HTERT RPE-1 (cell line): ENCODE results near the gene ST8SIA3.

Experiments
- in situ Hi-C: fragments of 300-500 bp; cut with MboI; formaldehyde crosslinking; loops from 4 replicates; pipeline ENCODE4 v1.14.3; 2020; ENCODE audit warnings: low sequenced_read_pairs

ST8SIA3 gene, protein sequence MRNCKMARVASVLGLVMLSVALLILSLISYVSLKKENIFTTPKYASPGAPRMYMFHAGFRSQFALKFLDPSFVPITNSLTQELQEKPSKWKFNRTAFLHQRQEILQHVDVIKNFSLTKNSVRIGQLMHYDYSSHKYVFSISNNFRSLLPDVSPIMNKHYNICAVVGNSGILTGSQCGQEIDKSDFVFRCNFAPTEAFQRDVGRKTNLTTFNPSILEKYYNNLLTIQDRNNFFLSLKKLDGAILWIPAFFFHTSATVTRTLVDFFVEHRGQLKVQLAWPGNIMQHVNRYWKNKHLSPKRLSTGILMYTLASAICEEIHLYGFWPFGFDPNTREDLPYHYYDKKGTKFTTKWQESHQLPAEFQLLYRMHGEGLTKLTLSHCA

DNA sequence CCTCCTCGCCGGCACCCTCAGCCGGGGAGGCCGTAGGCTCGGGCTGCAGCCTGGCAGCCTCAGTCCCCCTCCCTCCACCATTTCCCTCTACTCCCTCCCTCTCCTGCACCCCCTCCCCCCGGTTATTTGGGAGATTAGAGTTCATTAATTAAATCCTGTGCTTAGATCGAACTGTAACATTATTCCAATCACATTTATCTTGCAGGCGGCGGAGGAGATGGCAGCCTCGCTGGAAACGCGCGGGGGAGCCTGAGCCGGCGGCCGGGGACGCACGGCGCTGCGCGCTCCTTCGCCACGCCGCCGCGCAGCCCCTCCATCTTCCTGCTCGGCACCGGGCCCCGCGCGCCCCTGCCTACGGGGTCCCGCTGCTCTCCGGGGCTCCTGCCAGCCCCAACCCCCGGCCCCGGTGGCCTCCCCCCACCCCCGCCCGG is at the start of gene ST8SIA3:
ST8SIA3 (plus strand) TSS at position 287 of the 431 bp plus-strand sequence. CDS start 290 bp downstream, outside the sequence.
- in situ Hi-C loops: no loop called here

DNA sequence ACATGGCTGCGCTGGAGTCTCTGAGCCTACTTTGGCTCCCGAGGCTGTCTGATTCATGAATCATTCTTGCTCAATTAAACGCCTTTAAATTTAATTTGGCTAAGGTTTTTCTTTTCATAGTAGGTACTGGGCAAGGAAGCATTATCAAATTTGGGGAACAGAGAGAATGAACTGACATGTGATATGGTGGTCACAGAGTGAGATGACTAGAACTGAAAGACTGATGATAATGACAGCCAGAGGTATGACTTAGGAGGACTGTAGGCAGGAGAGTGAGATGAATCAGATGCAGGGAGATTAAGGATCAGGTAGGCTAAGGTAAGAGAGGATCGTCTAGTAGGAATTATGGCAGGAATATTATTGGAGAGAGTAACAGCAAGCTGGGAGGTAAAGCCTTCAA is 40.9 kb upstream of the ST8SIA3 start:
- in situ Hi-C loops: no loop called here

DNA sequence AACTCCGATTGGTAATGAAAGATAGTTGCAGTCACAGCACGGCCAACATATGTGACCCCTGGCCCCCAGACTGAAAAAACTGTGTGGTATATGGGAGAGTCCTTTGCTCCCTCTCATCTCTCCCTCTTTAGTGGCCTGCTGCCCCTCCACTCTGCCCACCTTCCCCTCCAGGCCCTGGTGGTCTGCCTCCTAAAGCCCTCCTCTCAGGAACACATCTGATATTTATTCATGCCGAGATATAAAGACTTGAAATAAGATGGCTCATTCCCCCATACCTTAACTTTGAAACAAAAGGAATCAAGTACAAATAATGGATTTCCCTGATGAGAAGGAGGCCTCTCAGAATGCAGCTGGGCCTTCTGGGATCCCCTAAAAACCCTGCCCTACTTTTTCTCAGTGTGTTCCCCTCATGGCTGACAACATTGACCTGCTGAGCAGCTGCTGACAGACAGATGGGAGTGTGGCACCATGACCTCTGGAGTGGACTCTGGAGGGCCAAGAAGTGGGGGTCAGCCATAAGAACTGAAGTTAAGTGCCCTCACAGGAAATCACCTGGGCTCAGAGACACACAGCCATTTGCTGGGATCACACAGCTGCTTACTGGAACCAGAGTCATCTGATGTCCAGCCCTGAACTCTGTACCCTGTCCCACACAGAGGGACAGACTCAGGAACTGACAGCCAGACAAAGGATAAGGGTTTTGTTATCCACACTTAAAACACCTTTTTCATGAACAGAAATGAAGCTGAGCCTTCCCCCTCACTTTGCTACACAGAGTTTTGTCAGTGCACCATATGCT is 39.8 kb upstream of the ST8SIA3 start:
- in situ Hi-C loops: no loop called here

DNA sequence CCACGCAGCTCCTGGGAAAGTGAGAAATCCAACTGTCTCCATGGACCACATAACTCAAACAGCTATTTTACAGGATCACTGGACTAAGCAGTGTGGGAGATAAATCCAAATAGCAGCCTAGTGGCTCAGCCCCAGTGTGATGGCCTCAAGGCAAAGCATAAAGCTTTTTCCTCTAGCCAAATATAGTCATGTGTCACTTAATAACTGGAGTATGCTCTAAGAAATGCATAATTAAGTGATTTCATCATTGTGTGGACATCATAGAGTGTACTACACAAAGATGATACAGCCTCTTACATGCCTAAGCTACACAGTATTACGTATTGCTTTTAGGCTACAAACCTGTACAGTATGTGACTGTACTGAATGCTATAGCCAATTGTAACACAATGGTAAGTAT is 31.8 kb upstream of the ST8SIA3 start:
- in situ Hi-C loops: no loop called here

DNA sequence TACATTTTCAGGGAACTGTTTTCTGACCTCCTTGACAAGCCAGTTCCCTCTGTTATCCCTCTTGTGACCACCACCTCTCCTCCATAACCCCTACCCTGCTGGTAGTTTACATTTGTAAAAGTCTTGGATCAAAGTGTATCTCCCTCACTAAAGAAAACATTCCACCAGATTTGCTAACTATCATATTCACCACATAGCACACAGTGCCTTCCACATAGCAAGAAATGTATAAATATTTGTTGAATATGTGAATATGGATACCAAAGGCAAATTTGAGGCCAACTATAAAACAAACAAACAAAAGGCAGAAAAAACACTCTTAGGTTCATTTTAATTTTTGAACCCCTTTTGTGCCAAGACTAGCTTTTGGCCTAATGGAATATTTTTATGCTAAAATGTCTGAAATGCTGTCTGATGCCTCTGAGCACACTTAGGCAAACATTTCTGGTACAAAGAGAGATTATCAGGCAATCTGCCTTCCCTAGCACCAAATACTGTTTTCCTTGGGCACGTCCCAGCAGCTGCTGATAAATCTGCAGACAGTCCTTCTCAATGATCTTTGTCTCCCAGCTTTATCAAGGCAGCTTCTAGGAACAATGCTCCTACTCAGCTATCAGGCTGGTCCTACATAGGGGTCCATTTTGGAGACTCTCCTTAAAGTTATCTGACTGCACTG is 26.7 kb upstream of the ST8SIA3 start:
- in situ Hi-C loops: no loop called here

DNA sequence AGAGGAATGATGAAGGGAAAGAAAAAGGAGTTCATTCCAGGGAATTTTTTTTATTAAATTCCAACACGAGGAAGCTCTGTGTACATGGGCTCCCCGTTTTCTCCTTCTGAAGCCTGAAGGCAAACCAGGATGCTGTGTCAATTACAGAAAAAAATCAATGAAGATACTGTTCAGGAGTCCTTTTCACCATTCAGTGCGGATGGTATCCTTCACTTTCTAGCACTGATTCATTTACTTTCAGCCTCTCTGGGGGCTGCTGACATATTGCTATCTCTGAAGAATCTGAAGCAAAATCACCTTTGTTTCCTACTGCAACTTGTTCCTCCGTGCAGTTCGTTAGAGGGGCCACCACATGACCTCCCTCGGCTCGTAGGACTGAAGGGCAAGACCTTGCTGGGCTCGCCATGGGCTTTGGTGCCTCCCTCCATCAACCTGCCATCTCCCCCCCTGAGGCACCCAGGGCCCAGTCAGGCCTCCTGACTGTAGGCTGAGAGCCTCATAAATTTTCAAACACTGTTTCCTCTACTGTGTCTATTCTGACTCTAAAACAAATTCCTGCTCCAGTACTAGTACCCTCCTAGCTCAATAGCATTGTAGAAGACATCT is 25.5 kb upstream of the ST8SIA3 start:
- in situ Hi-C loops: no loop called here

DNA sequence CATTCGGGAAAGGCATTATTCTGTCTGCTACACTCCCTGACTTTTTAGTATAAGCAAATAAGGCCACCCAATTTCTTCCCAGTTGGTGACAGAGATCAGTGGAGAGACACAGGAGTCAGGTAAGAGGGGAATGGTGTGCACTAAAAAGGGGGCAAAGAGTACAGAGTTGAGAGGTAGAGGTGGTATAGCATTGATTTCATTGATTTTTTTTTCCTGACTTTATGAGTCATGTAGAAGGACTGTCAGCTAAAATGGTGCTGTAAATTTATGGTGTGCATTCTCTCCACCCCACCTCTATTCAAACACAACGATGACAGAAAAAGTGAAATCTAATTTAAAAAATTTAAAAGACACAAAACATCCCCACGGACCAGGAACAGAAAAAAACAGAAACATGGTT is 23.7 kb upstream of the ST8SIA3 start:
- in situ Hi-C loops: no loop called here

DNA sequence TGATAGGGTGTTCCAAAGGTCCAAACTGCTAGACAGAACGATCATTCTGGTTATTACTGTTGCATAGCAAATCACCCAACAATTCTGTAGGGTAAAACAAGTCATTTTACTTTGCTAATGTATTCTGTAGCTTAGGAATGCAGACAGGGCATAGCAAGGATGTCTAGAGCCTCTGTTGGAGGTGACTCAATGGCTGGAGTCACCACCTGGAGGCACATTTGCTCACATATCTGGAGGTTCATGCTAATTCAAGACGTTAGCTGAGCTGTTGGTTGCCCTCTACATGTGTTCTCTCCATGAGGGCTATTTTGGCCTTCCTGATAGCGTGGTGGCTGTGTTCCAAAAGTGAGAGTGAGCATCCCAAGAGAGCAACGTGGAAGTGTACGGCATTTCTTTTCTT is 22.5 kb upstream of the ST8SIA3 start:
- in situ Hi-C loops: no loop called here

DNA sequence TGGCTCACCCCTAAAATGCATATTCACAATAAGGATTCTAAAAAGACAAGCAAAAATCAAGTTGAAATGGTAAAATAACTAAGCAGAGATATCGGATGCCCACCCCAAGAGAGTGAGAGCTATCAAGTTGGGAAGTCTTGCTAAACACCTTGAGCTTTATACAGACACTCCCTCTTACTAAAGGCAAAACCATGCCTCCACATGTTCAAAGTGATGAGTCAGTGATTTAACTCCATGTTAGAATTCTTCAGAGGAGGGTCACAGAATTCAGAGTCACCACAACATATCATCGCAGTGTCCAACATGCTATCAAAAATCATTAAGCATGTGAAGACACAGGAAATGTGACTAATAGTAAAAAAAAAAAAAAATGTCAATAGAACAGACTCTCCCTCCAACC is 20.6 kb upstream of the ST8SIA3 start:
- in situ Hi-C loops: no loop called here

DNA sequence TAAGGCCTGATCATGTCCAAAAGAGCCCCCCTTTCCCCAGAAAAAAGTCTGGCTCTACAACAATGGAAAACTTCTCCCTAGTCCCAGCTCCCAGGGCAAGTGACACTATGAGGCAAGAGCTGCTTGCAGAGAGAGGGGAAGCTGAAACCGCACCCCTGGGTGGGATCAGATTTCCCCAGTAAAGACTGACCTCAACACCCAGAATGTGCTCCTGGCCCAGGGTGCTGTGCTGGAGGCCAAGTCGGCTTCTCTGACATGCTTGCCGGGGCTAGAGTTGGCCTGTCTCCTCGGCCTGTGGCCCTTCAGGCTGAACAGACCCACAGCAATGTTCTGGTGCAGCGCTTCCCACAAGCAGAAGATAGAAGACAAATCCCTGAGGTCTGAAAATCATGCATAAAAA is 18.4 kb upstream of the ST8SIA3 start:
- in situ Hi-C loops: no loop called here

DNA sequence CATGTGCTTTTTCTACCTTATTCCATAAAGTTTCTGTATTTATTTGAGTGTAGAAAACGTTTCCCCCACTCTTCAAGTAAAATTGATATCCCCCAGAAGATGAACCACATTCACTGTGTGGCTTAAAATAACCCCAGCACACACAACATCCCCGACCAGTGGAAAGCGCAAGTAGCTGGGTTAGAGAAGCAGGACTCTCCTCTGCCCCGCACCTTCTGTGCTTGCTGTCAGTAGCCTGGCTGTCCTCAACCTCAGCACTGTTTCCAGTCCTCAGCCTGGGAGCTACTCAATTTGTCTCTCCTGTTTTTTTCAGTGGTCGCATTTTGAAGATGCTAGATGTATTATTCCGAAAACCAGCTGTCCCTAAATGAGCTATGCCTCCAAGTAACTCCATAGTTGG is 18.0 kb upstream of the ST8SIA3 start:
- in situ Hi-C loops: no loop called here

DNA sequence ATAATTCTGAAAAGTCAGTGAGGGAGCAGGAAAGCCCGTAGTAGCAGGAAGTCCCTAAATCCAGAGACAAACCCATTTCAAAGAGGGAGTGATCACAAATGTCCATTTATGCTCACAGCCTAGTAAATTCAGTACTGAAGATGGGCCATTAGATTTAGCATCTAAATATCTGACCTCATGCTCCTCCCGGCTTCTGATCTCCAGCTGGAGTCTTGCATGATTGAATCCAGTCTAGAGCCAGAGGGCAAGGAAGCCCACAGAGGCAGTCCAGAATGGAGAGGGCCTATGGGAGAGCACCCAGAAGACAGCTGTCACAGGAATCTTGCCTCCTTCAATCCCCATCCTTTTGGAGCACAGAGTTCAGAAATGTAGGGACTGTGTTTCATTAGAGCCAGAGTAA is 16.0 kb upstream of the ST8SIA3 start:
- in situ Hi-C loops: no loop called here

DNA sequence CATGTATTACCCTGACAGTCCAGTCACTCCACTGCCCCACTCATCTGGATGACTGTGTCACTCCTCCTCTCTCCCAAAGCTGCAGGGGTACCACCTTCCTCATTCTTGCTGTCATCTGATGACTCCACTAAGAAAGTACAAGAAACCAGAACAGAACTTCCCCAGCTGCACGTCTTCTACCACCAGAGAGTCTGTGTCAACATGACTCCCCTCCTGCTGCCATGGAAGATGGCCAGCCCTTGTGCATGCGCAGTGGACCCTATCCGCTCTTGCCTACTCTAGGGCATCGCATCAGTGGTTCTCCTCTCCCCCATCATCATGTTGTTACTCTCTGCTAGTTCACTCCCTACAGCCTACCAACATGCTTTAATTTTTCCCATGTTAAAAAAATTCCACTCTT is 14.5 kb upstream of the ST8SIA3 start:
- in situ Hi-C loops: no loop called here

DNA sequence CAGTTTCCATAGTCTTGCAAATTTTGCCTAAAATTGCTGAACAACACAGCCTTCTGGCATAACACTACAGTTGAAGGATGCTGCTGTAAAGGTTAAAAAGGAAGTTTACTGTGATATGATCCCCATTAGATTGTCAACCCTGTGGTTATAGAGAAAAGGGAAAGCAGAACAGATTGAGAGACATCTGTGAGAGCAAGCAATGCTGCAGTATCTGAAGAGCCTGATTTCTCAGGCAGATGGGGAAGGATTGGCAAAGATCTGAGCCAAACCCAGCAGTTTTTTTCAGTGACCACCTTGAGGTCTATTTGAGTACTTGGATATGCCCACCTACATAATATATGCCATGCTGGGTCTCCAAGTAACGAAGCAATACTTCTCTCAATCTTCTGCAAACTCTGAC is 8.5 kb upstream of the ST8SIA3 start:
- in situ Hi-C loops: no loop called here

DNA sequence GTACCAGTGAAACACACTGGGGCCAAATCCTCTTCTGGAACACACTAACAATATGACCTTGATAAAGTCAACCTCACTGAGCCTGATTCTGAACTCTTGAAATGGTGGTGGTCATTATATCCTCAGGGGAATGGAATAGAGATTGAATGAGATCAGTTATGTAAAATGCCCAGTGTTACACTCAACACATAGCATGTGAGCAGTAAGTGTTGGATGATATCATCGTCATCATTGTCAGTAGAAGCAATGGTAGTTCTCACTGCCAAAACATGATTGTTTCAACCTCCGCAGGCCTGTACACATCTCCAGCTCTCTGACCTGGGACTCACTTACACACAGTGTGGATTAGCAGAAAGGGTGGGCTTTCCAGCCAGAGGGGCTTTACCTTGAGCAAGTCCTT is 5.5 kb upstream of the ST8SIA3 start:
- in situ Hi-C loops: no loop called here

DNA sequence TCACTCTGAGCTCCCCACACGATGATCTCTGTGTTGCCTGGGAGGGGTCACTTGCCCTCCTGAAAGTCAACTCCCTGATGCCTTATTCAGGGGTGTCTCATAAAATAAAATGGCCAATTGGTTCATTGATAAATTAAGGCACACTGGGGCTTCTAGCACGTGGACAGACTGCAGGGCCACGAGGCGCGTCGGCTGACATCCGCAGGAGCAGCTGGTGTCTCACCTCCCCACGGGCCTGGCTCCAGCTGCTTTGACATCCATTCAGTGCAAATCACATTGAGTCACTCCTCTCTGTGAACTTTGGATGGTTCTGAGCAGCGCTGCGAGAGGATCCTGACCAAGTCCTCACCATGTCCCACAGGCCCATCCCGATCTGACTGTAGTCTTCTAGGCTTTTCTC is 4.6 kb upstream of the ST8SIA3 start:
- in situ Hi-C loops: no loop called here

DNA sequence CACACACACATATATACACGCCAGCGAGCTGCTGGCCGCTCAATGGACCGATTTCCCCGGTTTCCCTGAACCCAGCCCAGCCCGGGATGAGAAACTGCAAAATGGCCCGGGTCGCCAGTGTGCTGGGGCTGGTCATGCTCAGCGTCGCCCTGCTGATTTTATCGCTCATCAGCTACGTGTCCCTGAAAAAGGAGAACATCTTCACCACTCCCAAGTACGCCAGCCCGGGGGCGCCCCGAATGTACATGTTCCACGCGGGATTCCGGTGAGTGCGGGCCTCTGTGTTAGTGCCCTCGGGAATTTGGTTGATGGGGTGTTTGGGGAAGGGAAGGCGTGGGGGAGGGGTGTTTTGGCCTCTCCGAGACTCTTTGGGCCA is 392 bp downstream of the ST8SIA3 start:
- in situ Hi-C loops: no loop called here

DNA sequence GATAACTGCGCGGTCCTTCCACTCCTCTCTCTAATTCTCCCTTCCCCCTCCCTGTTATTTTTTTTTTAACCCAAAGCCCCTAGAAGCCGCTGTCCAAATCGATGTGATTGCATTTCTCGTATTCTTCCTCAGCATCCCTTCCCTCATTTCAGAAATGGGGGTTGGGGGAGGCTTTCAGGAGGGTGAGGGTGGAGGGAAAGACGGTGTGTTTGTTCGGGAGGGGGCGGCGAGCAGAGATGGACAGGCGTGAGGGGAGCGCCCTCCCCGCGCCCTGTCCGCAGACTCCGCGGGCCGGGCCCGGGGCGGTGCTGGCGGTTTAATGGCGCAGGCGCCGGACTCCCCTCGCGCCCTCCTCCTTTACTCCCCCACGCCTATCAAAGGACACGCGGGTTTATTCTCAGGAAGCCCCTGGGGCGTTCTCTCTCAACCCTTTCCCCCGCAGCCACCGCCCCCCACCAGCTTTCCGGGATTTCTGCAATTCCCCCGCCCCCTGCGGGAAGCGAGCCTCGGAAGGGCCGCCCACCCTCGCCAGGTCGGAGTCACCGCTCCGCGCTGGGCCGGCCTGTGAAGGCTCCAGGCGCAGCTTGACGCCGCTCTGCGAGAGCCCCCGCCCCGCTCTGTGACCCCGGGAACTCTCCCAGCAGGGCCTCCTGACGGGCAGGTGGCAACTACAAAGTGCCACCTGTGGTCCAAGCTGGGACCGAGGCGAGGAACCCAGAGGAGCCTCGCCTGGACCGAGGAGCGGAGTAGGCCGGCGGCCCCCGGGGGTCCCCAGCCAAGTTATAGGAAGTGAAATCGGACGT is 981 bp downstream of the ST8SIA3 start:
- in situ Hi-C loops: no loop called here

DNA sequence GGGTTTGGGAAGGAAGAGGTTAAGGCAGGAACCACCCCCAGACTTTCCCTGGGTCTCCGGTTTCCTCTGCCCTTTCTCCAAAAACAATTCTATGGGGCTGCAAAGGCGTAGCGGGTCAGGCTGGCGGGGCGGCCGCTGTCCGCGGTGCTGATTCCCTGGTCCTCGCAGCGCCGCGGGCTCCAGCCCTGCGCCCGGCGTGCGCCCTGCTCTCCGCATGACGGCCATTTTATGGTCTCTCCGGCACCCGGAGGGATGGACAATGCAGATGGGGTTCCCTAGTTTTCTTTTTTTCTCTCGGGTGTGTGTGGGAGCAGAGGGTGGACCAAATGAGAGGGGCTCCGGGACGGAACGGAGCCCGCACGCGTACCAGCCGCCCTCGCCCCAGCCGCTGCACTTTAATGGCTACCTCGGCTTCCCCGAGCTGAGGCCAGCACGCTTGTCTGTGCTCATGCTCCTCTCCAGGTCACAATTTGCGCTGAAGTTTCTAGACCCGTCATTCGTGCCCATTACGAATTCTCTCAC is 1.6 kb downstream of the ST8SIA3 start:
- in situ Hi-C loops: no loop called here

DNA sequence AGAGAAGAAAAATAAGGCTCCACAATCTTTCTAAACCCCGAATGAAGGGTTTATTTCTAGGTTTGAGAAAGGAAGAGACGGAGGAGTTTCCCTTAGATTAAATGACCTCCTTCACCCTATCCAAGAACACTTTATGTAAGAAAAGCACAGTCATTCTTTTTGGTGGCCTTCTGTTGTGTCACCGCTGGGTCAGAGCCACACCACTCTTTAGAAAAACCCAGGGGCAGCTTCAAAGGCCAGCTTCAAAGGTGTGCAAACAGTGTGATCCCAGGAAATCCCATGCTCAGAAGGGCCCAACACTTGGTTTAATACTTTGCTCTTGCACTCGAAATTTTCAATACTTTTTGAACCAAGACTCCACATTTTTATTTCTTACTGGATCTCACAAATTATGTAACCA is 7.1 kb downstream of the ST8SIA3 start:
- in situ Hi-C loops: no loop called here
